GM12878 (cell line): ENCODE measurements around the gene DGLUCY. TPM values are rescaled to one million over a fixed set of nuclear protein-coding genes. Genes with fewer than 3 reads are reported as not detected.

ENCODE experiments used
- ATAC-seq: fragments of 200-7000 bp; cut with Tn5 transposase; 3 replicates; pipeline ENCODE4 v1.9.1; 2020; ENCODE audit warnings: mild to moderate bottlenecking, moderate library complexity
- BruUV-seq: library from RNA; stranded (reverse); fragments of 400-500 nt; replicated peaks from 2 replicates; lab custom pipeline; 2021; lab: Mats Ljungman, UMichigan
- CTCF ChIA-PET: fragments of 300-600 bp; sonication (Branson Sonifier 250); formaldehyde crosslinking; extraction: SDS; loops from one replicate; lab custom pipeline; 2021; ENCODE audit warnings: inconsistent platforms; lab: Yijun Ruan, JAX
- POLR2A ChIA-PET: fragments of 350-600 bp; formaldehyde crosslinking; extraction: SDS; loops from one replicate; lab custom pipeline; 2021; ENCODE audit warnings: inconsistent platforms; lab: Charles Lee
- RAD21 ChIA-PET: fragments of 300-600 bp; sonication (Branson Sonifier 250); formaldehyde crosslinking; loops from one replicate; lab custom pipeline; 2023; ENCODE audit warnings: antibody characterized with exemption; ENCODE audit not compliant: unreplicated experiment; lab: Charles Lee
- SMC1A ChIA-PET: fragments of 300-600 bp; sonication (Branson Sonifier 250); formaldehyde crosslinking; loops from one replicate; lab custom pipeline; 2023; ENCODE audit not compliant: unreplicated experiment, uncharacterized antibody; lab: Charles Lee
- DNase-seq: peaks from one replicate; pipeline ENCODE4 v3.0.0-alpha.2; 2011; ENCODE audit warnings: low read depth, low spot score
- FAIRE-seq: peaks from 3 replicates; lab custom pipeline; 2011; peaks lifted over from hg19 to GRCh38; lab: Jason Lieb, UNC
- H2AFZ ChIP-seq: 2 replicates; pipeline ENCODE4 v1.6.0; 2011; ENCODE audit warnings: low read depth, low read length, control low read depth; ENCODE audit not compliant: control insufficient read depth
- H3K27ac ChIP-seq: 2 replicates; pipeline ENCODE4 v1.5.1; 2011; ENCODE audit warnings: control low read depth; ENCODE audit not compliant: control insufficient read depth, insufficient read depth
- H3K27me3 ChIP-seq, 2 experiments: replicated peaks in 1 of 2; 2 replicates each; pipeline versions ENCODE4 v1.6.0 to v1.6.1; 2011; ENCODE audit warnings: low read length in 1 of 2; ENCODE audit not compliant: control insufficient read depth in 2 of 2, insufficient read depth in 2 of 2
- H3K36me3 ChIP-seq, 2 experiments: 2 replicates each; pipeline ENCODE4 v1.5.1; 2011; ENCODE audit warnings: low read length in 1 of 2; ENCODE audit not compliant: control insufficient read depth in 2 of 2, insufficient read depth in 2 of 2
- H3K4me1 ChIP-seq: 2 replicates; pipeline ENCODE4 v1.6.1; 2011; ENCODE audit warnings: mild to moderate bottlenecking, low read length, moderate library complexity, mixed read lengths; ENCODE audit not compliant: control insufficient read depth, insufficient read depth
- H3K4me2 ChIP-seq: 2 replicates; pipeline ENCODE4 v1.6.0; 2011; ENCODE audit warnings: control low read depth; ENCODE audit not compliant: control insufficient read depth, insufficient read depth
- H3K4me3 ChIP-seq: fragments of 200-600 bp; sonication (generic); 2 replicates; pipeline ENCODE4 v1.5.1; 2016
- H3K79me2 ChIP-seq: 2 replicates; pipeline ENCODE4 v1.6.0; 2011; ENCODE audit warnings: low read length; ENCODE audit not compliant: control insufficient read depth, insufficient read depth
- H3K9ac ChIP-seq: 2 replicates; pipeline ENCODE4 v1.8.0; 2011; ENCODE audit warnings: low read length, control low read depth, mixed read lengths; ENCODE audit not compliant: control insufficient read depth, insufficient read depth
- H3K9me3 ChIP-seq: replicated peaks from 3 replicates; pipeline ENCODE4 v1.5.1; 2011; ENCODE audit warnings: mild to moderate bottlenecking, low read length; ENCODE audit not compliant: control insufficient read depth, insufficient read depth
- H4K20me1 ChIP-seq: 2 replicates; pipeline ENCODE4 v1.6.0; 2011; ENCODE audit not compliant: control insufficient read depth, insufficient read depth
- NFXL1 ChIP-seq: fragments of 450-650 bp; IDR thresholded peaks from 2 replicates; pipeline ENCODE4 v1.6.1; 2017; ENCODE audit warnings: antibody characterized with exemption, mild to moderate bottlenecking, borderline replicate concordance
- PKNOX1 ChIP-seq: fragments of 450-650 bp; IDR thresholded peaks from 2 replicates; pipeline ENCODE4 v1.6.1; 2016; ENCODE audit warnings: mild to moderate bottlenecking
- SP1 ChIP-seq: IDR thresholded peaks from one replicate; pipeline ENCODE4 v1.6.1; 2011; ENCODE audit warnings: low read depth, low read length
- WRNIP1 ChIP-seq: IDR thresholded peaks from 2 replicates; pipeline ENCODE4 v1.6.1; 2011; ENCODE audit warnings: low read depth, low read length, improper control_type of control experiment, borderline replicate concordance
- ZNF217 ChIP-seq: fragments of 450-650 bp; IDR thresholded peaks from 2 replicates; pipeline ENCODE4 v1.6.1; 2017; ENCODE audit warnings: antibody characterized with exemption, mild to moderate bottlenecking
- WGBS: methylation state at CpG from one replicate; pipeline ENCODE4 v1.1.6; 2016; ENCODE audit warnings: low lambda C conversion rate; ENCODE audit not compliant: insufficient replicate concordance, insufficient coverage; ENCODE audit errors: missing lambda C conversion rate; 5-methylcytosine and 5-hydroxymethylcytosine counted together
- in situ Hi-C: fragments of 300-500 bp; cut with MboI; formaldehyde crosslinking; loops from 9 replicates; pipeline ENCODE4 v1.14.3; 2018; ENCODE audit warnings: mixed read lengths
- intact Hi-C: fragments of 100-400 bp; cut with micrococcal nuclease; formaldehyde crosslinking; loops from one replicate; pipeline ENCODE4 v1.14.2; 2022; ENCODE audit not compliant: unreplicated experiment
- polyA plus RNA-seq, 11 experiments: library from polyadenylated mRNA; depleted of rRNA in 4 of 11; unstranded in 6 of 11; stranded (reverse) in 5 of 11; fragments of >200 nt; fragmentation: Nextera tagmentation in 4 of 11; fragmentation: Illumina TruSeq in 1 of 11; extraction: Ambion mirVana in 4 of 11; extraction: Trizol in 1 of 11; gene quantifications; 1 replicate in 1 of 11; 2 replicates in 10 of 11; pipeline versions ENCODE4 v1.2.1 to v1.2.3, GENCODE V29; 2011 to 2016; ENCODE audit warnings: inconsistent platforms in 2 of 11, missing spikeins in 2 of 11, low read depth in 1 of 11
- total RNA-seq, 4 experiments: library from RNA; depleted of rRNA in 3 of 4; stranded (reverse); fragments of >200 nt in 3 of 4; fragmentation: Illumina TruSeq in 1 of 4; extraction: Trizol in 1 of 4; gene quantifications; 2 replicates each; pipeline versions ENCODE4 v1.2.1 to v1.2.3, GENCODE V29; 2013 to 2021
- TF ChIP-seq, protein P1 (sequence below), 3 experiments: IDR thresholded peaks in 2 of 3; conservative IDR thresholded peaks in 1 of 3; 2 replicates each; pipeline ENCODE4 v1.5.1; 2011; ENCODE audit warnings: low read depth in 3 of 3, low read length in 3 of 3, mild to moderate bottlenecking in 3 of 3, control low read depth in 2 of 3, moderate library complexity in 2 of 3, inconsistent platforms in 1 of 3, mixed read lengths in 1 of 3; ENCODE audit not compliant: control insufficient read depth in 2 of 3, insufficient read depth in 1 of 3; ENCODE audit errors: extremely low read depth in 1 of 3

The DGLUCY gene
- total and polyA plus RNA-seq, 10 of the 15 experiments (the other 5 are each of a cell fraction or from before 2014, with no cell fraction given), result 15.0 to 70.3 (median 55.1) TPM

DNA sequence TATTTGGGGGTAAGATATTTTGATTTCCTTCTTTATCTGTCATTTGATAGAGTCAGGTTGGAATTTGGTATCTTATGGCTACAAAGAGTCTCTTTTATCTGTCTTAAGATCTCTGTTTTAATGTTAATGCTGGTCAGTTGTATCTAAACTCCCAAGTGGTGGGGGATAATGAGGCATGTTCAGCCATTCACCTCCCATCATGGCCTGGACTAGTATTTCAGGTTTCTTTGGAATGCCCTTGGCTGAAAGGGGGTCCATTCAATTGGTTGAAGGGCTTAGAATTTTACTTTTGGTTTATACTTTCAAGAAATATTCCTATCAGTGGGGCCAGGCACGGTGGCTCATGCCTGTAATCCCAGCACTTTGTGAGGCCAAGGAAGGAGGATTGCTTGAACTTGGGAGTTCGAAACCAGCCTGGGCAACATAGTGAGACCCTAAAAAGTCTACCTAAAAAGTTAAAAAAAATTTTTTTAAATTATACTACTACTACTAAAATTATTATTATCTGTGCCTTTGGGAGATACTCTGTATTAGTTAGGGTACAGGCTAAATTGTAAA, 4.7 kb downstream of the DGLUCY start:
- Histone ChIP-seq H3K4me2 (no peak overlapping the region), H3K9me3 (no peaks in the 10 kb centered on the region; the same call in 2 of the 3 replicates), H3K27ac (no peak overlapping the region), H3K4me3 (peak overlapping the region; percentile 45; the same call in 1 of the 2 replicates), H3K36me3 (peaks cover 0 to 3% of the 10 kb centered on the region in 2 experiments; a peak in 3 of 4 replicates), H2AFZ (no peak overlapping the region), H4K20me1 (no peaks in the 10 kb centered on the region; the same call in 1 of the 2 replicates), H3K27me3 (no peaks in the 10 kb centered on the region), H3K79me2 (peaks cover 62% of the 10 kb centered on the region), H3K4me1 (peaks cover 9% of the 10 kb centered on the region), H3K9ac (no peak overlapping the region)
- ChIA-PET POLR2A (no interaction called here), RAD21 (interaction anchor here (0.6 to 1.7 kb wide), 2 partner anchors 9 to 58 kb away, joined by 4 read pairs; partner anchors contain the start of gene RPS6KA5), CTCF (interaction anchor here (2.1 kb wide), 1 partner anchor 20 kb away, joined by 6 read pairs; no protein-coding TSS in a partner anchor), SMC1A (interaction anchor here (0.7 to 1.7 kb wide), 4 partner anchors 13 to 216 kb away, joined by 3 to 4 read pairs (median 3); partner anchors contain the start of gene RPS6KA5)
- FAIRE-seq (no peak), DNase-seq (no peak), ATAC-seq (no peak)
- WGBS, result 100% methylated on average over 2 of the region's 2 CpGs
- TF ChIP-seq ZNF217 (no peak), WRNIP1 (no peak), SP1 (no peak), NFXL1 (no peak), PKNOX1 (no peak)
- TF ChIP-seq, protein P1, sequence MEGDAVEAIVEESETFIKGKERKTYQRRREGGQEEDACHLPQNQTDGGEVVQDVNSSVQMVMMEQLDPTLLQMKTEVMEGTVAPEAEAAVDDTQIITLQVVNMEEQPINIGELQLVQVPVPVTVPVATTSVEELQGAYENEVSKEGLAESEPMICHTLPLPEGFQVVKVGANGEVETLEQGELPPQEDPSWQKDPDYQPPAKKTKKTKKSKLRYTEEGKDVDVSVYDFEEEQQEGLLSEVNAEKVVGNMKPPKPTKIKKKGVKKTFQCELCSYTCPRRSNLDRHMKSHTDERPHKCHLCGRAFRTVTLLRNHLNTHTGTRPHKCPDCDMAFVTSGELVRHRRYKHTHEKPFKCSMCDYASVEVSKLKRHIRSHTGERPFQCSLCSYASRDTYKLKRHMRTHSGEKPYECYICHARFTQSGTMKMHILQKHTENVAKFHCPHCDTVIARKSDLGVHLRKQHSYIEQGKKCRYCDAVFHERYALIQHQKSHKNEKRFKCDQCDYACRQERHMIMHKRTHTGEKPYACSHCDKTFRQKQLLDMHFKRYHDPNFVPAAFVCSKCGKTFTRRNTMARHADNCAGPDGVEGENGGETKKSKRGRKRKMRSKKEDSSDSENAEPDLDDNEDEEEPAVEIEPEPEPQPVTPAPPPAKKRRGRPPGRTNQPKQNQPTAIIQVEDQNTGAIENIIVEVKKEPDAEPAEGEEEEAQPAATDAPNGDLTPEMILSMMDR (IDR thresholded peaks at IDR 0.05 in 2 of 3, conservative IDR thresholded peaks at IDR 0.05 in 1 of 3; ENCODE audit: control insufficient read depth in 2 of 3, extremely low read depth in 1 of 3, insufficient read depth in 1 of 3, low read depth in 3 of 3, low read length in 3 of 3), result no peak
- intact Hi-C loops (loop anchor here (5.0 kb wide), 1 partner anchor 111 kb away; no protein-coding TSS in a partner anchor), in situ Hi-C loops (no loop called here)
- no TSS peak for BruUV-seq
